ENCODE data around the gene CMYA5.

The CMYA5 gene

DNA sequence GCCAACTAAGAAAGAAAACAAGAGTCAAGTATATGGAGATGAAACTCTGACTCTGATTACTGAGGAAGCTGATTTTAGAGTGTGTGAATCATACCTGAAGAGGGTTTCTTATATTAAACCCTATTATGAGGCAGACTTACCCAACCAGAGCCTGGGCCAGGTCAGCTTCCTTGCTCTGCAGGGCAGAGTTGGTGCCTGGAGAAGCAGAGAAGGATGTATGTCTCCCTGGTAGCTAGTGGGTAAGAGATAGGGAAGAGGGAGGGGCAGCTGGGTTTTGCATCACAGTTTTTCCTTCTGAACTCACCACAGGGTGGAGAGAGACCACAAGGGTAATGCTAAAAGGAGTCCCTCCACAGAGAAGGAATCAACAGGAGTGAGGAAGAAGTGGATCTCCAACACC, 104.1 kb downstream of the CMYA5 start:
- Histone ChIP-seq H3K4me3 (no peak overlapping the region), H3K4me1 (no peaks in the 10 kb centered on the region), H3K9me3 (replicated peaks in 1 of 11) (no peaks in the 10 kb centered on the region), H3K36me3 (no peaks in the 10 kb centered on the region), H3K27me3 (no peaks in the 10 kb centered on the region), H3K27ac (no peak overlapping the region), H4K20me1 (no peaks in the 10 kb centered on the region), H3K4me2 (no peak overlapping the region), H3K9ac (no peak overlapping the region)
- TF ChIP-seq Cebpa-rat (IDR thresholded peaks at IDR 0.05) = no peak

DNA sequence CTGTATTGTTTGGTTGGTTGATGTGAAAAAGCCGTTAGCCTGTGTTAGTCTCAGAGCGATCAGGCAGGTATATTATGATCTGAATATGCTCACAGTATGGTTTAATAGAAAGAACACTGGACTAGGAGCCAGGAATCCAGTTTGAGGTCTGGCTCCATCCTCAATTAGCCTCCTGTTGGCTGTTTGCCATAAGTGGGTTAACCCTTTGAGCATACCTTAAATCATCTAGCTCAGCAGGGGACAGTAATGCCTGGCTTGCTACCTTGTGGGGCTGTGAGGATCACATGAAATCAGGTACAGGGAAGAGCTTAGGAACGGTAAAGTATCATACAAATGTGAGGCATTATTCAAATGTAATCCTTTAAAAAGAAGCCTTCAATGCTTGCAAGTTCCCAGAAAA, 104.7 kb downstream of the CMYA5 start:
- no peak overlapping the region for H3K4me3 ChIP-seq
- H3K4me1 ChIP-seq = no peaks in the 10 kb centered on the region
- H3K36me3 ChIP-seq = no peaks in the 10 kb centered on the region
- no peak overlapping the region for H3K9ac ChIP-seq
- TF ChIP-seq Cebpa-rat (IDR thresholded peaks at IDR 0.05) = no peak
- H3K27ac ChIP-seq = no peak overlapping the region
- H3K27me3 ChIP-seq = no peaks in the 10 kb centered on the region
- no peak overlapping the region for H3K4me2 ChIP-seq
- no peaks in the 10 kb centered on the region for H3K9me3 ChIP-seq (replicated peaks in 1 of 11)
- no peaks in the 10 kb centered on the region for H4K20me1 ChIP-seq

DNA sequence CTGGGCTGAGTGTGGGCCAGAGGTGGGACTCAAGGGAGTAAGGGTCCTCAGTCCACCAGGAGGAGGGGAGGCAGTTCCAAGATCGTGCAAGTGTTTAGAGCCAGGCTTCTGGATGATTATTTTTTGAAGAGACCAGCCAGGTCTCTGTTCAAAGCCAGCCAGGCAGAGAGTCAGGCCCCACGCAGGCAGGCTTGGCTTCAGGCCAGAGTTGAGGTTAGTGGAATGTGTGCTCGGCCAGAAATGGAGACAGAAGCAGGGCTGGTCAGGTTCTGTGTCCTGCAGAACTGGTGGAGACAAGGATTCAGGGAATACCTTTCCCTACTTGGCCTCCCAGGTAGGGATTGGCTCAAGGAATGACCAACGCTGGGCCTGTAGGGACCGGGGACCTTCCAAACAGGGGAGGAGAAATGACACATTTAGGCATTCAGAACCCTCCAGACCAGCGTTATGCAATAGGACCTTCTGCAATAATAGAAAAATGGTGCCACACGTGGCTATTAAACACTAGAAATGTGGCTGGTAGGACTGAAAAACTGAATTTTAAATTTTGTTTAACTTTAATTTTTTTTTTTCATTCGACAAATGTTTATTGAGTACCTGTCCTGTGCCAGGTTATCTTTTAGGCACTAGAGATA, 106.2 kb downstream of the CMYA5 start:
- Histone ChIP-seq H3K4me3 (no peak overlapping the region), H3K4me1 (peaks cover 3 to 5% (median 4%) of the 10 kb centered on the region in 10 experiments; a peak in 15 of 20 replicates), H3K27me3 (no peaks in the 10 kb centered on the region), H4K20me1 (no peaks in the 10 kb centered on the region), H3K4me2 (no peak overlapping the region), H3K36me3 (no peaks in the 10 kb centered on the region), H3K9me3 (replicated peaks in 1 of 11) (no peaks in the 10 kb centered on the region), H3K9ac (no peak overlapping the region), H3K27ac (no peak overlapping the region)
- TF ChIP-seq Cebpa-rat (IDR thresholded peaks at IDR 0.05) = no peak

DNA sequence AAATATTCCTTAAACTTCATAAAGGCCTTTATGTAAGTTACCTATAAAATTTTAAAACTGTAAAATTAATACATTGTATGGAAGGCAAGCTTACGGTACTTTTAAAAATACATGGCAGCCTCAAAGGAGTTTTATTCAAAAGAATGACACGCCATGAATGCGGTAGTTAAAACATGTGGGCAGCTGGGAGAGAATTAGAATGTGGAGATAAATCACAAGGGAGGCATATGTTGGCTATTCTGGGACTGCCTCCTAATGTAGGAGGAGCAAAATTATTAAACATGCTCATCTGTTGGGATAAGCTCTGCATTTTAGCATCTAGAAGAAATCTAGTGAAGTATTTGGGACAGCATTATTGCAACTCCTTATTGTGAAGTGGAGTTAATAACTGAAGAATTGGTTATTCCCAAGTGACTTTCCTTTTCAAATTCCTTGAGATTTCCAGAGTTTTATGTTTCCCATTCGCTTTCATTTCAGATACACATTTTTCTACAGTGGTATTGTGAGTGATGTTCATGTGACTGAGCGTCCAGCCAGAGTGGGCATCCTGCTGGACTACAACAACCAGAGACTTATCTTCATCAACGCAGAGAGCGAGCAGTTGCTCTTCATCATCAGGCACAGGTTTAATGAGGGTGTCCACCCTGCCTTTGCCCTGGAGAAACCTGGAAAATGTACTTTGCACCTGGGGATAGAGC, 109.4 kb downstream of the CMYA5 start:
- Histone ChIP-seq H3K4me1 (peaks cover 27 to 36% (median 28%) of the 10 kb centered on the region in 10 experiments), H3K4me3 (no peak overlapping the region), H3K36me3 (no peaks in the 10 kb centered on the region), H3K27ac (no peak overlapping the region), H3K9ac (no peak overlapping the region), H3K27me3 (no peaks in the 10 kb centered on the region), H4K20me1 (no peaks in the 10 kb centered on the region), H3K4me2 (no peak overlapping the region), H3K9me3 (replicated peaks in 1 of 11) (no peaks in the 10 kb centered on the region; a peak in 2 of 22 replicates)
- no peak for TF ChIP-seq Cebpa-rat (IDR thresholded peaks at IDR 0.05)

DNA sequence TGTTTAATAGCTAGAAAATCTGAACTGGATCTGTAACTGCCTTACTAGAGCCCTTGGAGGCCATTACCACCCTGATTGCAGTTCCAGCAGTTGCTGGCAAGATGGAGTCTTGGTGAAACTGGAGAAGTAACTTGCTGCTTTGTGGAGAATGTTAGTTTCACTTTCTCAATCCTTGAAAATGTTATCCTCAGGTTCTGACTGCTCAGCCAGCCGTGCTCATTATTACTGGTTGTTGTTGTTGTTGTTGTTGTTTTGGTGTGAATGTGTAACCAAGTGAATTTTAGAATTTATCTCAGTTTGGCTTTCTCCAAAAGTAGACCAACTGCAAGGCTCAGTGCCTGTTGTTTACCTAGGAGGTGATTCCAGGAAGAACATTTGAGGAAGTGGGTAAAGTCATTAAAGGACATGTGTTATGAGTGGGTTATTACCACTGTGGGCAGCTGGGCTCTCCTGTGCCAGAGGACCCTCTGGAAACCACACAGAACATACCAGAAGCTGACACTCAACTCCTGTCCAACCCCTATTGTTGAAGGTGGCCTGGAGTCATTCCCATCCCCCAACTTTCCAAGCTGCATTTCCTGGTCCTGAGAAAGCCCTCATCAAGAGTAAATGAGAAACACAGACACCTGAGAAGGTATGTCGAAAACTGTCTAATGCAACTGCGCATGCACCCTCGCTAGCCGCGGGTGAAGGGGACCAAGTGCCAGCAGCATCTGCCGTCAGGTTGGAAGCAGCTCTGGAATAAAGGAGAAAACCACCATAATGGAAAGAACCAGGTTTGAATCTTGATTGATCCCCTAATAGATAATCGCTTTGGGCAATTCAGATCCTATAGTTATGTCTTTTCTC, 111.6 kb downstream of the CMYA5 start:
- Histone ChIP-seq H3K27ac (peak overlapping the region; percentile 5 to 74 (median 66); a peak in 20 of 22 replicates), H3K4me2 (peak overlapping the region; percentile 45 to 72 (median 63))
- no peak for TF ChIP-seq Cebpa-rat (IDR thresholded peaks at IDR 0.05)

DNA sequence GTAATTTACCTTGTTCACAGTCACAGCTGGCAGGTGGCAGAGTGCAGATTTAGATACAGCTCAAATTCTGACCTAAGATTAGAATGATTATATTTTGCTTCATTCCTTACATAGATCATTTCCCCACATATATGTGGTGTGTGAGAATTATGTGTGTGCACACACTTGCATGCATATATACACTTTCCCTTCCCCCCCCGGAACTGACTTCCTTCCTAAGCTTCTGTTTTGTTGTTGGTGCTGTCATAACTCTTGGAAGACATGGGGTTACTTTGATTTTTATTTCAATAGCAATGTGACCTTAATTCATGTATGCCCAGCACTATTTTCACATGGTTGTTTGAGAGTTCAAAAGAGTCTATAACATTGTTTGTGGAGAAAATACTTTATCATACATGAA, 112.8 kb downstream of the CMYA5 start:
- TF ChIP-seq Cebpa-rat (IDR thresholded peaks at IDR 0.05) = no peak
- Histone ChIP-seq H3K27ac (peak overlapping the region in 9 of 11 experiments; percentile 25 to 74 (median 66); a peak in 16 of 22 replicates), H3K4me2 (peak overlapping the region; percentile 45 to 72 (median 63))

More for the DNA sequence above, 111.6 kb downstream of the CMYA5 start:
- Histone ChIP-seq H3K4me1 (peaks cover 27 to 43% (median 32%) of the 10 kb centered on the region in 10 experiments), H3K36me3 (no peaks in the 10 kb centered on the region), H3K27me3 (no peaks in the 10 kb centered on the region), H3K9ac (peak overlapping the region in 3 of 11 experiments; percentile 1 to 45 (median 8); a peak in 2 of 22 replicates), H3K9me3 (replicated peaks in 1 of 11) (no peaks in the 10 kb centered on the region; a peak in 2 of 22 replicates), H4K20me1 (no peaks in the 10 kb centered on the region), H3K4me3 (no peak overlapping the region; a peak in 1 of 20 replicates)

DNA sequence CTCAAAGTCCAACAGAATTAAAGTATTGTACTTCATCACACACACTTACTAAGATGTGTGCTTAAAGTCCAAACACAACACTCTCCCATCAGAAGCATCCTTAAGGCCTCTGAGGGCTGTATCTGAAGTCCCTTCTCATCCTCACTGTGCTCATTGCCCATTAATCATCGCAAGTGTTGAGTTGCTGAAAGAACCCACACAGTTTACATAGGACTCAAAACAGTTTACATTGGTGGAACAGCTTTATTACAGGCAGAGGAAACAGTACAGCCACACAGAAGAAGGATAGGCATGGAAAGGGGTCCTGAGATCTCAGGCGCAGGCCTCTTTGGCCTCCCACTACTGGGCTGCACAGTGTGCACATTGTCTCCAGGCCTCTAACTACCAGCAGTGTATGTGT, 113.4 kb downstream of the CMYA5 start:
- Histone ChIP-seq H4K20me1 (no peaks in the 10 kb centered on the region), H3K9ac (no peak overlapping the region), H3K4me3 (no peak overlapping the region), H3K27me3 (no peaks in the 10 kb centered on the region), H3K27ac (peak overlapping the region in 9 of 11 experiments; percentile 25 to 71 (median 52); a peak in 16 of 22 replicates), H3K4me2 (peak overlapping the region; percentile 18 to 69 (median 61); a peak in 20 of 22 replicates), H3K4me1 (peaks cover 27 to 49% (median 35%) of the 10 kb centered on the region in 10 experiments), H3K9me3 (replicated peaks in 1 of 11) (peaks cover 0 to 2% (median 0%) of the 10 kb centered on the region in 11 experiments; a peak in 2 of 22 replicates), H3K36me3 (no peaks in the 10 kb centered on the region)
- TF ChIP-seq Cebpa-rat (IDR thresholded peaks at IDR 0.05) = no peak

More for the DNA sequence above, 112.8 kb downstream of the CMYA5 start:
- H3K4me1 ChIP-seq = peaks cover 27 to 49% (median 35%) of the 10 kb centered on the region in 10 experiments
- H3K4me3 ChIP-seq = no peak overlapping the region
- H3K36me3 ChIP-seq = no peaks in the 10 kb centered on the region
- H4K20me1 ChIP-seq = no peaks in the 10 kb centered on the region
- peaks cover 0 to 1% (median 0%) of the 10 kb centered on the region in 11 experiments; a peak in 2 of 22 replicates for H3K9me3 ChIP-seq (replicated peaks in 1 of 11)
- no peak overlapping the region for H3K9ac ChIP-seq
- no peaks in the 10 kb centered on the region for H3K27me3 ChIP-seq

DNA sequence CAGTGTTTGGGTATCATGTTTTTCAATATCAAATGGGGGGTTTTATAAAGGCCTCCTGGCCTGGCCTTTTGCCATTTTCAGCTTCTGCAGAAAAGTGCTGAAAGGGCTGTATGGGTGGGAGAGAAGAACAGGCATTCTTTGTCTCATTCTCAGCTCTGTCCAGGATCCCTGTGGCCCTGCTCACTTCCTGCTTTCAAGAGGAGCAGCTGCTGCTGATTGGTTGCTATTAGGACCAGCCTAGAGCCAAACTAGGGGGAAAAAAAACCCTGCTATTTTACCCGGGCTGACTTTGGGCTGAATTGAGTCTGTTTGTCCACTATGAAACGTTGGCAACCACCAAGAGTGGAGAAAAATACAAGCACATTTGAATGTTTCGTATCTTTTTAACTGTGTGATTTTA, 117.1 kb downstream of the CMYA5 start:
- H3K27ac ChIP-seq = no peak overlapping the region
- peaks cover 0 to 2% (median 0%) of the 10 kb centered on the region in 11 experiments; a peak in 1 of 22 replicates for H3K9me3 ChIP-seq (replicated peaks in 1 of 11)
- H4K20me1 ChIP-seq = no peaks in the 10 kb centered on the region
- no peak overlapping the region for H3K9ac ChIP-seq
- H3K4me2 ChIP-seq = peak overlapping the region in 2 of 11 experiments; percentile 7 to 16; a peak in 1 of 22 replicates
- no peaks in the 10 kb centered on the region for H3K27me3 ChIP-seq
- peaks cover 14 to 36% (median 22%) of the 10 kb centered on the region in 10 experiments for H3K4me1 ChIP-seq
- H3K4me3 ChIP-seq = no peak overlapping the region
- no peaks in the 10 kb centered on the region for H3K36me3 ChIP-seq
- no peak for TF ChIP-seq Cebpa-rat (IDR thresholded peaks at IDR 0.05)

DNA sequence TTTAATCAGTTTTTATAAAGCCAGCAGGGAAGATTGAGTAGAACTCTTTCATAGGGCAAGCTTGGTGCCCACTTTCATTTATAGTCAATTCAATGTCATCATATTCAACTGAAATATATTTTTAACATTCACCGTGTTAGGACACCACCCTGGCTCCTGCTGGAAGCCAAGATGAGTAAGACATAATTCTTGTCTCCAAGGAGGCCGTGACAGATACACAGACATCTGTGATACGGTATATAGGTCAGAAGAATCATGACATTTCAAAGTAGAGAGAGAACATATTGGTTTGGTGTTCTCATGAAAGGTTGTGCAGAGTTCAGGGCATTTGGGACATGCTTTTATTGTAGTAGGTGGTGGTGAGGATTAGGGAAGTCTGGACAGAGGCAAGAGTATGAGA, 120.1 kb downstream of the CMYA5 start:
- H3K4me2 ChIP-seq = no peak overlapping the region
- H4K20me1 ChIP-seq = no peaks in the 10 kb centered on the region
- no peak overlapping the region for H3K27ac ChIP-seq
- H3K9ac ChIP-seq = no peak overlapping the region
- no peak overlapping the region for H3K4me3 ChIP-seq
- peaks cover 0 to 6% (median 4%) of the 10 kb centered on the region in 10 experiments; a peak in 8 of 20 replicates for H3K4me1 ChIP-seq
- no peaks in the 10 kb centered on the region for H3K27me3 ChIP-seq
- no peaks in the 10 kb centered on the region for H3K36me3 ChIP-seq
- no peak for TF ChIP-seq Cebpa-rat (IDR thresholded peaks at IDR 0.05)
- 0 out of 22 replicates have a peak, but pooled peaks cover 0 to 2% (median 0%) of the 10 kb centered on the region in 11 experiments for H3K9me3 ChIP-seq (replicated peaks in 1 of 11)
